C4-2B (cell line): ENCODE results near the gene SLC15A4.

Experiments
- ZFX ChIP-seq: fragments of 450-650 bp; IDR thresholded peaks from 2 replicates; pipeline ENCODE4 v1.6.1; 2017
- TF ChIP-seq, protein P1 (sequence below): fragments of 450-650 bp; conservative IDR thresholded peaks from 2 replicates; pipeline ENCODE4 v1.5.1; 2017; ENCODE audit warnings: mild to moderate bottlenecking

DNA sequence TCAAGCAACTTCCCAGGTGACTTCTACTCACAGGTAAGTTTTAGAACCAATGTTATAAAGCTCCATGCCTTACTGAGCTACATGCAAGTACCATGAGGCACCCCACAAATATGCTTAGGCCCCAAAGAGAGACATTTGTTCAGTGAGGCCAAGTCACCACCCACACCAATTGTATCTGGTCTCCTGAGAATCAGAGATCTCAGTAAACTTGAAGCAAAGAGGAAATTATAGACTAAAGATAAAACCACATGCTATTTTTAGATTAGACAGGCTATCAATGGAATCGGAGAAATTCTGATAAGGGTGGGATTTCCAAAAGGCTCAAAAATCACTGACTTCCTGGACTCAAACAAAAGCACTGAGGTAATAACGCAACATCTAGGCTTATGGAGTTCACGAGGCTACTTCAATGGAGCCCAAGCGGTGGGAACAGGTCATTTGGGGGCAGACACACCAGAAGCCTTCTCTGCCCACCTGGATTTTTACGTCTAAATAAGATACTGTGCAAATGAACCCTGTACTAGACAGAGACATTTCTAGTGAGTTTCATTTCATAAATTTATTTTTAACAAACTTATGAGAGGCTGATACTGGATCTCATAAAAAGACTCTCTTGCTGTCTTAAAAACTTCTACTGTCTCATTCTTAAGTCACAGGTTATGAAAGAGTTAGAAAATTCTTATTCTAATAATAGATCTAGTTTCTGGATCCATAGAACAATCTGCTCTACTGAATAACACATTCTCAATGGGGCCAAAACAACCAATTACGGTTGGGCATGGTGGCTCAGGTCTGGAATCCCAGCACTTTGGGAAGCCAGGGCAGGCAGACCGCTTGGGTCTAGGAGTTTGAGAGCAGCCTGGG lies 7.7 kb downstream of the SLC15A4 start:
- TF ChIP-seq, protein P1, sequence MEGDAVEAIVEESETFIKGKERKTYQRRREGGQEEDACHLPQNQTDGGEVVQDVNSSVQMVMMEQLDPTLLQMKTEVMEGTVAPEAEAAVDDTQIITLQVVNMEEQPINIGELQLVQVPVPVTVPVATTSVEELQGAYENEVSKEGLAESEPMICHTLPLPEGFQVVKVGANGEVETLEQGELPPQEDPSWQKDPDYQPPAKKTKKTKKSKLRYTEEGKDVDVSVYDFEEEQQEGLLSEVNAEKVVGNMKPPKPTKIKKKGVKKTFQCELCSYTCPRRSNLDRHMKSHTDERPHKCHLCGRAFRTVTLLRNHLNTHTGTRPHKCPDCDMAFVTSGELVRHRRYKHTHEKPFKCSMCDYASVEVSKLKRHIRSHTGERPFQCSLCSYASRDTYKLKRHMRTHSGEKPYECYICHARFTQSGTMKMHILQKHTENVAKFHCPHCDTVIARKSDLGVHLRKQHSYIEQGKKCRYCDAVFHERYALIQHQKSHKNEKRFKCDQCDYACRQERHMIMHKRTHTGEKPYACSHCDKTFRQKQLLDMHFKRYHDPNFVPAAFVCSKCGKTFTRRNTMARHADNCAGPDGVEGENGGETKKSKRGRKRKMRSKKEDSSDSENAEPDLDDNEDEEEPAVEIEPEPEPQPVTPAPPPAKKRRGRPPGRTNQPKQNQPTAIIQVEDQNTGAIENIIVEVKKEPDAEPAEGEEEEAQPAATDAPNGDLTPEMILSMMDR: no peak
- no peak for TF ChIP-seq ZFX
